GM19455 (cell line): ENCODE measurements around the gene HDAC4.

Experiments
- ATAC-seq: cut with Tn5 transposase; IDR thresholded peaks from one replicate; pipeline ENCODE4 v1.9.1; 2021; ENCODE audit not compliant: unreplicated experiment

HDAC4 gene

GRCh38 chr2:239061121-239061666 lies 339.6 kb downstream of the HDAC4 start:
- ATAC-seq = no peak

GRCh38 chr2:239060676-239061075 lies 340.1 kb downstream of the HDAC4 start:
- ATAC-seq = no peak

GRCh38 chr2:239059854-239060253 lies 341.0 kb downstream of the HDAC4 start:
- no peak for ATAC-seq

GRCh38 chr2:239058766-239059165 lies 342.1 kb downstream of the HDAC4 start:
- ATAC-seq = no peak

GRCh38 chr2:239057533-239057932 lies 343.3 kb downstream of the HDAC4 start:
- no peak for ATAC-seq

- ATAC-seq = no peak
Measured at GRCh38 chr2:239056611-239057010, 344.2 kb downstream of the HDAC4 start.

- no peak for ATAC-seq
Measured at GRCh38 chr2:239055756-239056493, 344.9 kb downstream of the HDAC4 start.

GRCh38 chr2:239054921-239055320 lies 345.9 kb downstream of the HDAC4 start:
- ATAC-seq = no peak

- no peak for ATAC-seq
Measured at GRCh38 chr2:239053801-239054503, 346.9 kb downstream of the HDAC4 start.

- no peak for ATAC-seq
Measured at GRCh38 chr2:239052798-239053665, 347.8 kb downstream of the HDAC4 start.

GRCh38 chr2:239051891-239052445 lies 348.9 kb downstream of the HDAC4 start:
- ATAC-seq = no peak

GRCh38 chr2:239050252-239050649 lies 350.6 kb downstream of the HDAC4 start:
- no peak for ATAC-seq

GRCh38 chr2:239049421-239050251 lies 351.2 kb downstream of the HDAC4 start:
- no peak for ATAC-seq

GRCh38 chr2:239048736-239049135 lies 352.1 kb downstream of the HDAC4 start:
- ATAC-seq = no peak

- ATAC-seq = no peak
Measured at GRCh38 chr2:239047861-239048260, 353.0 kb downstream of the HDAC4 start.

- ATAC-seq = no peak
Measured at GRCh38 chr2:239047420-239047819, 353.4 kb downstream of the HDAC4 start.

GRCh38 chr2:239046822-239047221 lies 354.0 kb downstream of the HDAC4 start:
- no peak for ATAC-seq

GRCh38 chr2:239044336-239044735 lies 356.5 kb downstream of the HDAC4 start:
- ATAC-seq = no peak

GRCh38 chr2:239043326-239043725 lies 357.5 kb downstream of the HDAC4 start:
- ATAC-seq = no peak
